GM11168 (cell line): ENCODE measurements around the gene FBLN7.
"Not testable (repeated sequence)": the region's sequence is repeated elsewhere in the genome, so short reads cannot be mapped to it uniquely, and the experiment has no call there.

Experiments
- in situ Hi-C: fragments of 300-500 bp; cut with MboI; formaldehyde crosslinking; loops from one replicate; pipeline ENCODE4 v1.12.0; 2022; ENCODE audit warnings: low sequenced_read_pairs; ENCODE audit not compliant: unreplicated experiment

The FBLN7 gene

GRCh38 chr2:112138159-112139032 lies at the start of gene FBLN7:
FBLN7 (plus strand) TSS chr2:112138385; CDS start chr2:112138656, 271 bp downstream.
- in situ Hi-C loops: no loop called here

DNA sequence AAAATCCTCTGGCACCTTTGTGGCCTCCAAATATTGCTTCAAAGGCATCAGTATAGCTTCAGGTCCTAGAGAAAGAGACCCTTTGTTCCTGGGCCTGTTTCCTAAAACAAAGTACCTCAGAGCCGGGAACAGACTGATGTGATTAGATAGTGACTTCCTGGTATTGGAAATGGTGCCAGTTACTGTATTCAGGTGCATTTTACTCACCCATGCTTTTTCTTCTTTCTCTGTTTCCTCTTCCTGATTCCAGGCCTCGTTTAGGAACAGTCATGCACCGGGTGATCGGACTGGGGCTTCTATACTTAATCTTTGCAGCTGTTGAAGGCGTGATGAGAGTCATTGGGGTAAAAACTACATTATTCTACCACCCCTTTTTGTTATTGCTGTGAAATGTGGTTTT lies 48.8 kb upstream of the FBLN7 start:
- in situ Hi-C loops: no loop called here

DNA sequence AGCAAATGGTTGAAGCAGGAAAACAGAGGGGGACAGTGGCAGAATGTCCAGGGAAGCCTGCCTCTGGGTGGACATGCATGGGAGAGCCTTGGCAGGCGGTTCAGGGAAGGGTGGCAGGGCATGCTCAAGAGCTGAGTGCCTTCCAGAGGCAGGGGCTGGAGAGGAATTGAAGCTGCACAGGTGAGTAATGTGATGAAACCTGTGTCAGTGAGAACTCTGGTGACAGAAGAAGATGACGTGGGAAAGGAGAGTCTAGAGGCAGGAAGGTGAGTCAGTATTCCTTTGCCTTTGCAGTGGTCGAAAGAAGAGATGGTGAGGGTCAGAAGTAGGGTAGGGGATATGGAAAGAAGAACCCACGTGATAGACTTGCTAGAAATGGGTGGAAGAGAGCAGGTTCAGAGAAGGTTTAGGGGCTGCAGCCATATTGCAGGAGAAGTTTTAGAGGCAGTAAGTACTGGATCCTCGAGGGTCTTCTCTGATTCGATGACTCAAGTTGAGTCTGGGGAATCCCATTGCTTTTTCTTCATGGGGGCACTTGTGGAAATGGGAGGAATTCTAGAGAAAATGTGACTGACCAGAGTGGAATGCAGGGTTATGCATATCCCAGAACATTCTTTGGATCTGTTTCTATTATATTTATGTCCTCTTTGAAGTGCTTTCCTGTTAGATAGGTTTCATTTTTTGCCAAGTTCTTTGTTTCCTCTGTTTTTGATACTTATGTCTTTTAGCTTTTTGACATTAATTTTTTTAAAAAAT lies 45.7 kb upstream of the FBLN7 start:
- in situ Hi-C loops: no loop called here

DNA sequence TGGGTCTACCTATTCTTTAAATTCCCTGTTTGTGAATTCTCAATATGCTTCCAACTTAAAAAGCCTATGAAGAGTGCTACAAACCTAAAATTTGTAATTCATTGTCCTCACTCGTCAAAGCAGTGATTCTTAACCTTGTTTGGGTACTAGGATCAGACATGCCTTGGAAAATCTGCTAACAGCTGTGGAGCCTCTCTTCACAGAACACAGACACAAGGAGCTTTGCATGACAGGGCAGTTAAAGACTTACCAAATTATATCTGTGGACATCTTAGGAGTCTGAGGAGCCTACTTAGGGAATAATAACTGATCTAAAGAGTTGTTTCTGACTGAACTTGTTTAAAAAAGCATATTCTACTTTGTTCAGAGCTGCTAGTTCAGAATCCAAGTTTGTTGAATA lies 45.0 kb upstream of the FBLN7 start:
- in situ Hi-C loops: no loop called here

DNA sequence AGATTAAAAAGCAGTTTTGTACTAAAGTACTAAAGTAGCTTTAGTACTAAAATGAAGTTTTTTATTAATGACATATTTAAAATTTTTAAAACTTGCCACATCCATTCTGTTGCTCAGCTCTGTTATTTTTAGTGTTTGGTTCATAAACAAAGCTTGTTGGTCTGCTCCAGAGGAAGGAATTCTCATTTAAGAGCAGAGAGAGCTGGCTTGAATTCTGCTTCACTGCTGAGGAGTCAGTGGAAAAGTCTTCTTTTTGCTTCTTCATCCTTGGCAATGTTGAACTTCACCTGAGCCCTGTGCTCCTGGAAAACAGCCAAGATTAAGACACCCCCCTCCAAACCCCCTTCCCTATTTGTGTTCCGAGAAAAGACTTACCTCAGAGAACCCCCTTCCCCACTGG lies 42.5 kb upstream of the FBLN7 start:
- in situ Hi-C loops: no loop called here

DNA sequence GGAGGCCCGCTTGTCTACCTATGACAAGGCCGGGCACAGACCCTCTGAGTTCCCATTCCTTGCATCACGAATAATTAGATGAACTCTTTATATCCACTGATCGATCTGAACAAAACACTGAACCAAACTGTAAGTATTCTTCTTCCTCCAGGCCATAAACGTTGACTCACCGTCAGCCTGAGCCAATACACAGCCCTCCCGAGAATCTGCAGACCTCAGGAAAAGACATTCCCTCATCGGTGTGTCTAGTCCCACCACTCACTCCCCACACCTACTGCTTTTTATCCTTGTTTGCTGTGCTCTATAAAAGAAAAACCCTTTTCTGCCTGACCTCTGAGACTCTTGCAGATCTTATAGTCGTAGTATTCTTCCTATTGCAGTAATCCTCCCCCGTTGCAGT lies 42.1 kb upstream of the FBLN7 start:
- in situ Hi-C loops: no loop called here

DNA sequence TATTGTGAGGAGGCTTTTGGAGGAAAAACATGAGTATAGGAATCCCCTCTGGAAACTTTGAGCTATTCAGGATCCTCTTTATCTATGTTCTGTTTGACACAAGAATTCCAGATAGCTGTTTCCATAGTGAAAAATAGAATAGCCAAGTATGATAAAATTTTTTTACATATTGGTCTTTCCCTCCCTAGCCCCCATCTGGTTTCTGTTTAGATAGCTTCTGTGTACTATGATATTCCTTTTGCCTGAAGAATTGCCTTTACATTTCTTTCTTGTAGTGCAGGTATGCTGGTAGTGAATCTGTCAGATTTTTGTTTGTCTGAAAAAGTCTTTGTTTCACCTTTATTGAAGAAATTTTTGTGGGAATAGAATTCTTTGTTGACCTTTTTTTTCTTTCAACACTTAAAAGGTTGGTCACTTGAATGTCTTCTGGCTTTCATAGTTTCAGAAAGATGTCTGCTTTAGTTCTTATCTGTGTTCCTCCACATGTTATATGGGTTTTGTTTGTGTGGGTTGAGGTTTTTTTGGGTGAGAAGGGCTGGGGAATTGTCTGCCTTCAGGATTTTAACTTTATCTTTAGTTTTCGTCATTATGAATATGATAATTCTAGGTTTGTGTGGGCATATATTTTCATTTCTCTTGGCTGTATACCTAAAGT lies 29.9 kb upstream of the FBLN7 start:
- in situ Hi-C loops: no loop called here

DNA sequence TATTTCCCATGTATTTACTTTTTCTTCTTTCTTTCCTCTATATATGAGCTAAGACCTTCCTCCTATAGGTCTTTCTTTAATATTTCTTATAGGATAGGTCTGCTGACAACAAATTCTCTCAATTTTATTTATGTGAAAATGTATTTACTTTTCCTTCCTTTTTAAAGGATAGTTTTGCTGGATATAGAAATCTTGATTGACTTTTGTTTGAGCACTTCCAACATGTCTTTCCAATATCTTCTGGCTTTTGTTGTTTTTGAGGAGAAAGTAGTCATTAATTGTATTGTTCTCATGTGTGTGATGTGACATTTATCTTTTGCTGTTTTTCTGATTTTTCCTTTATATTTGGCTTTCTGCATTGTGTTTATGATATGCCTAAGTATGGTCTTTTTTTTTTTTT lies 28.9 kb upstream of the FBLN7 start:
- in situ Hi-C loops: no loop called here

DNA sequence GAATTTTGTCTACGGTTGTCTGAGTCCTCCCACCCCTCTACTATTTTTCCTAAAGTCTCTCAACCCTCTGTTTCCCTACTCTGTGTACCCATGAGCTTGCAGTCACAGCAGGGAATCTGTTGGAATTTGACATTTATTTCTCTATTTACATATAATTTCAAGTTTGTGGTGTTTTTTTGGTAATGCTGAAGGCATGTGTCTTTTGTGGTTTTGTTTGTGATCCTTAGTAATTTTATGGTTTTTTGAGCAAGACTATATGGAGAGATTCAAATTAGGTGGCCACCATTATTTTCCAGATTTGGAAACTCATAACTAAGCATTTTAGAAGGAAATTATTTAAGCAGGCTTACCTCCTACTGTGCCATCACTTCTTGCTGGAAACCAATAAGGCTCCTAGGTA lies 27.2 kb upstream of the FBLN7 start:
- in situ Hi-C loops: no loop called here

- in situ Hi-C loops: not testable (repeated sequence)
Observed at GRCh38 chr2:112113354-112113753, 24.8 kb upstream of the FBLN7 start.

- in situ Hi-C loops: no loop called here
Observed at GRCh38 chr2:112118148-112118547, 20.0 kb upstream of the FBLN7 start.

DNA sequence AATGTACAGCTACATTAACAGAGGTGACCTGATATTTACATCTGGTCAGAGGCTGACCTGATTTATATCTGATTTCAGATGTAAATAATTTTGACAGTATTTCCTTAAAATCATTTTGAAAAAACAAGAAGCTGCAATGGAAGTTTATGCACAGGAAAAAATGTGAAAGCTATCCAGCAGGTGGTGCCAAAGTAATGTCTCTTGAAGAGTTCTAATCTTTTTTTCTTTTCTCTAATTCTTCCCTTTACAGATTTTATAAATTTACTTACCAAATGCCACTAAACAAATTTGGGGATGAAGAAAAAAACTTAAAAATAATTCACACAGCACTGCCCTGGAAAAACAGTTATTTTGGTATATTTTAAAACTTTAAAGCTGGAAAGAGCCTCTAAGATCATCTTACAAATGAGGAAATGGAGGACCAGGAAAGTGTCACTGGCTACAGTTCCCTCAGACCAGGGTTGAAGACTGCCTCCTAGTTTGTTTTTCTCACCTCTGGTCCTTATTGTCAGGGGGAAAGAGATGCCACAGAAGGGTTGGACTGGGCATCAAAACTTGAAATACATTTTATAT lies 16.4 kb upstream of the FBLN7 start:
- in situ Hi-C loops: no loop called here

- in situ Hi-C loops: no loop called here
Observed at GRCh38 chr2:112129060-112129459, 9.1 kb upstream of the FBLN7 start.

- in situ Hi-C loops: no loop called here
Observed at GRCh38 chr2:112133344-112133743, 4.8 kb upstream of the FBLN7 start.

DNA sequence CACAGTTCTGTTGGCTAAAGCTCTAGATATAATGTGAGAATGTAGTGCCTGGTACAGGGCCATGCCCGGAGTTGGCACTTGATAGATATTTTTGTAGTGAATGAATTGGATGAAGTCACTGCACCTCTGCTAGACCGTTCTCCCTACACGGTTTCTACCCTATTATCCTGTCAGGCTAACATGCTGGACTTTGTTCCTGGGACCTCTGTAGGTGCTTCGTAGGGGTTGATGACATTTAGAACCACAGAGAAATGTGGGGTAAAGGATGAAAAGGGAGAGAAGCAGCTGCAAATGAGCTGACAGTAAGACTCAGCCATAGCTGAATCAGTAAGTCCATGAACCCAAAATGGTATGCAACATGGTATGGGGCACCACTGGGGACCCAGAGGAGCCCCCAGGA lies 4.1 kb upstream of the FBLN7 start:
- in situ Hi-C loops: no loop called here

DNA sequence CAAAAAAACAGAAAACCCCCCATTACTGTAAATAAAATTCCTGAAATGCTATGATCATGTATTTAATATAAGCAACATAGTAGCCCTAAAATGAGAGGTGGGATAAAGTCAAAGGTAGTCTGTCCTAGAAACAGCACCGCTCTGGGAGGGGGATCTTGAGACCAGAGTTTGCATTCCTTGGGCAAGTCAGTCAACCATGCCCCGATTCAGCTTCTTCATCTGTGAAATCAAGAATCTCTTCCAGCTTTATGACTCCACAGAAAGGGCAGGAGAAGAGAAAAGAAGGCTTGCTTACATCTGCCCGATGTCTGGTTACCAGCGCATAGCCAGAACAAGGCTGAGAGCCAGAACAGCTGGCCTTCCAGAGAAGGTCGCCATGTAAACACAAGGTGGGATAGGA lies 2.1 kb upstream of the FBLN7 start:
- in situ Hi-C loops: no loop called here

DNA sequence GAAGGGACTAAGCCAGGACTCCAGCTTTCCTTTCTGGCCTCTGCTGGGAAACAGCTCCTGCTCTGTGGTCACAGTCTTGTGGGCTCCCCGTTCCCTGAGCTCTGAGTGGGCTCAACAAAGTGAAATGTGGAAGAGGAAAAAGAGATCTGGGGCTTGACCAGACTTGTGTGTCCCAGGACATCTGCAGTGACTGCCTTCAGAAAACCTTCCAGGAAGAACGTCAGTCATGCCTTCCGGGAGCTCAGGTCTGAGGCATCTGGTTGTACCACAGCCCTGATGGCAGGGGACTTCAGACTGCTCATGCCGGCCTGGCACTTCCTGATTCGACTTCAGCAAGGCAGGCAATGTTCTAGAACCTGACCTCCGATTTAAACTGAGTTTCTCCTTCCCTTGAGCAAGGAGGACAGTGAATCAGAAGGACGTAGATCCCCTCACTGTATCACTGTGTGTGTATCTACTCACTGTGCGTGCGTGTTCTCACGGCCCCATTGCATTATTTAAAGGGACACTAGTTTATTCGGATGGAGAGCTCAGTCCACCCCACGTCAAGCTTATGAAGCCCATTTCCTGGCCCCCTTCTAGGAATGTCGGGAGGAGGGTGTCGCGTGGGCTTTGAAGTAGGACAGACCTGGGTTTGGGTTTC lies 548 bp upstream of the FBLN7 start:
- in situ Hi-C loops: no loop called here

- in situ Hi-C loops: not testable (repeated sequence)
Observed at GRCh38 chr2:112139033-112139614, 939 bp downstream of the FBLN7 start.

- in situ Hi-C loops: not testable (repeated sequence)
Observed at GRCh38 chr2:112139661-112140204, 1.5 kb downstream of the FBLN7 start.
